Activated CD4-positive, CD25-positive, alpha-beta regulatory T cell (primary cell): ENCODE data around the gene NBR1.
A peak's percentile ranks its signal among the peaks of the same experiment; 100 is the strongest.
"Not testable (repeated sequence)": the region's sequence is repeated elsewhere in the genome, so short reads cannot be mapped to it uniquely, and the experiment has no call there.

ENCODE experiments used
- DNase-seq, 4 experiments: peaks; one replicate each; lab custom pipeline; 2025; lab: John Stamatoyannopoulos, UW

The NBR1 gene

DNA sequence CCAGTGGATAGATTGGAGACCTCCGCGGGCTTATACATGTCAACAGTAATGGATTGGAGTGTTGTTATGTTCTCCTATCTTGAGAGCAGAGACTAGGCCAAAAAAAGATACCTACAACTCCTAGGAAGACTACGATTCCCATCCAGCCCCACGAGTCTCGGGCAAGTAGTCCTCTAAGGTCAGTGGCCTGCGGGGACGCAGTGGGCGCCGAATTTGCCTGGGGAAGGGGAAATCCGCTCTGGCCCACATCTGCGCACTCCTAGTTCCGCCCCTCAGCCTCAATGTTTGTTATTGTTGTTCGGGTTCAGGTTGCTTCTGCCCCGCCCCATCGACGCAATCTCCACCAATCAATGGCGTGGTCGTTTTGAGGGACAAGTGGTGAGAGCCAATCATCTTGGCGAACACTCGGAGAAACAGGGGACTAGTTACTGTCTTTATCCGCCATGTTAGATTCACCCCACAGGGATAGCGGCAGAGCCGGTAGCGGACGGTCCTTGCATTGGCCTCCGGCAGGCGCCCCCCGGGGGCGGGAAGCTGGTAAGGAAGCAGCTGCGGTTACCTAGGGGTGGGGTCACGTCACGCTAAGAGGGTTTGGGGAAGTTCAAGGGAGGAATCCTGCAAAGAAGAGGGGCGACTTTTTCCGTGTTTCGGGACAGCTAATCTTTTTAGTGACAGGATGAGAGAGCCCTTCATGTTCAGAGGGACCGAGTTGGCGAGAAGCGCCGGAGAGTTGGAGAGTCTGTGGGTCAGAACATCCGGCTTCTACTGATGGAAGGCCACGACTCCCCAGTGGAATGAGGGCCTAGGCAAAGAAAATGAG, at the start of gene NBR1:
Gene NBR1, plus strand, starts transcription at position 449 of the 820 bp plus-strand sequence. CDS start 4,586 bp downstream, outside the sequence.
- peak; percentile 77 to 88 (median 86) for DNase-seq

GRCh38 chr17:43125133-43125966, 45.7 kb upstream of the NBR1 start, which contains the start of gene BRCA1:
BRCA1 (minus strand) TSS chr17:43125364; CDS start chr17:43124096, 1,268 bp downstream.
- peak; percentile 80 to 84 (median 82) for DNase-seq

GRCh38 chr17:43125967-43126910, 44.8 kb upstream of the NBR1 start:
- DNase-seq, result no peak

GRCh38 chr17:43126911-43127290, 44.1 kb upstream of the NBR1 start:
- DNase-seq, result no peak

- DNase-seq, result not testable (repeated sequence)
Observed at GRCh38 chr17:43127333-43127876, 43.6 kb upstream of the NBR1 start.

GRCh38 chr17:43129671-43130010, 41.4 kb upstream of the NBR1 start:
- no peak for DNase-seq

- DNase-seq, result no peak
Observed at GRCh38 chr17:43132117-43132516, 38.9 kb upstream of the NBR1 start.

- not testable (repeated sequence) for DNase-seq
Observed at GRCh38 chr17:43133439-43133838, 37.6 kb upstream of the NBR1 start.

DNA sequence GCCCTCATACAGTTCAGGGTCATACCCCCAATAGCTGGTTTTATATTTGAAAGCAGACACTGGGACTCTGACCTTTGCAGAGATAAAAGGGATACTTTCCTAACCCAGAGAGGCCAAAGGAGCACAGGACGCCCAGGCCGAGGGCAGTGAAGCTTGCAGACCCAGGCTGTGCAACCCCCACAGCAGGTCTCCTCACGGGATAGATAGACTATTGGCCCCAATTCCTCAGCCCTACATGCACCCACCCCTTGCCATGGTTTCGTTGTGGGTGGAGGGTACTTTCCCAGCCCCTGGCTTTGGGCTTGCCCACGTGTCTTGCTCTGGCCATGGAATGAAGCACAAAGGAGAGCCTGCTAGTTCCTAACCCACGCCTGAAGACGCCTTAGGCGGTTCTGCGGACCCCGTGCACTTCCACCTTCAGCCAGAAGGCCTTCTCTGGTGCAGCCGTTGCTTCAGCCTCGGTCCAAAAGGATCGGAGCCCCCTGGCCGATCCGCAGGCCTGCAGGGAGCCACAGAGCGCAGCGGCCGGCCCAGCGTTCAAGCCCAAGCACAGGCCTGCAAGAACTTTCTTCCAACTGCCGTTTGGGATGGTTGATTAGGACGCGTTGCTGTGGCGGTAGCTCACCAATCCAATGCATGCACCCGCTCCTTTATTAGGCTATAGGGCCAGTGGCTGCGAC, 36.1 kb upstream of the NBR1 start:
- DNase-seq, result no peak

GRCh38 chr17:43135454-43135819, 35.6 kb upstream of the NBR1 start:
- no peak for DNase-seq

GRCh38 chr17:43136574-43136973, 34.4 kb upstream of the NBR1 start:
- DNase-seq, result not testable (repeated sequence)

DNA sequence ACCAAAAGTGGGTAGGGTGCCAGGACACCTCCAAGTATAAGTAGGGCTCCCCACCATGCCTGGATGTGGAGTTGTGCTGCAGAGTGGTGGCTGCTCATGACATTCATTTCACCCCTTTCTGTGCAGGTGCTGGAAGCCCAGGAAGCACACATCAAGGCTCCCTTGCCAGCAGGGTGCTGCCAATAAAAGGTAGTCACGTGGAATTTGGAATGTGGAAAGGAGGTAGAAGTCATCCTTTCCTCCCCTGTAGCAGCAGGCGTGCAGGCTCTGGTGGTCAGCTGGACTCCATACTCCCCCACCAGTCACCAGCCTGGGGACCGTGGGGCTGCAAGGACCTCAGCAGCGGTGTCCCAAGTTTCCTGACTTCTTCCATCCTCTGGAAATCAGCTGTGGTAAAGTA, 32.5 kb upstream of the NBR1 start:
- not testable (repeated sequence) for DNase-seq

GRCh38 chr17:43140396-43141332, 30.4 kb upstream of the NBR1 start:
- no peak for DNase-seq

DNA sequence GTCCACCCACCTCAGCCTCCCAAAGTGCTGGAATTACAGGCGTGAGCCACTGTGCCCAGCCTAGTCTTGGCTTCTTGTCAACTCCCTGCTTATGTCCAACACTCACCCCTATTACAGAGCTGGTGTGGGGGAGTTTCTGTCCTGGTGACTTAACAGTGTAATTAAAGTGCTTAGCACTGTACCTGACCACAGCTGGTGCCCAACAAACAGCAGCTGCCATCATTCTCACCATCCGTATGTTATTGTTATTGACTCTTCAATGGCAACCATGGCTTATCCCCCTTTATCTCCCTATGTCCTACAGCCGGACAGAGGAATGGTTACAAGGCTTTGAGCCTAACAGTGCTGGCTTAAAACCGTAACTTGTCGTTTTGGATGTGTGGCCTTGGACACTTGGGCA, 28.9 kb upstream of the NBR1 start:
- DNase-seq, result no peak

GRCh38 chr17:43143201-43143600, 27.8 kb upstream of the NBR1 start:
- no peak for DNase-seq

- DNase-seq, result no peak
Observed at GRCh38 chr17:43146649-43147048, 24.4 kb upstream of the NBR1 start.

DNA sequence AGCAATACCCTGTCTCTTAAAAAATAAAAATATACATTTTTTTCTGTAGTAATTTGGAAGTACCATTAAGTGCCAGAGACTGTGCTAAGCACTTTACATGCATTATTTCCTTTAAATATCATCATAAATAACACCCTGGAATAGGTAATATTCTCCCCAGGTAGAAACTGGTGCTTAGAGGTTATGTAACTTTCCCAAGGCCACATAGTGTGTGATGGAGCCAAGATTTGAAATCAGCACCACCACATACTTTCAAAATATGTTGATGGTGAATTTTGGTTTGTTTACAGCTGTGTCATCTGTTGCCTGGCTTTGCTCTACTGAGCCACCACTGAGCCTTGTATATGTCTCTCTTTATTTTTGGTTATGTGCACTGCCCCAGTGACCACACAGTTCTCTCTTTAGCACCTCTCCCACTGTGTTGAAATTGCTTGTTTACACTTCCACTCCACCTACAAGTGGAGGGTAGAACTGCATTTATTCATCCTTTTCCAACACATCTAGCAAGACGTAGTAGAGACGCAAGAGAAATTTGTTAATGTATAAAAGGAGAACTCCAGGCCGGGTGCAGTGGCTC, 19.0 kb upstream of the NBR1 start:
- DNase-seq, result no peak

DNA sequence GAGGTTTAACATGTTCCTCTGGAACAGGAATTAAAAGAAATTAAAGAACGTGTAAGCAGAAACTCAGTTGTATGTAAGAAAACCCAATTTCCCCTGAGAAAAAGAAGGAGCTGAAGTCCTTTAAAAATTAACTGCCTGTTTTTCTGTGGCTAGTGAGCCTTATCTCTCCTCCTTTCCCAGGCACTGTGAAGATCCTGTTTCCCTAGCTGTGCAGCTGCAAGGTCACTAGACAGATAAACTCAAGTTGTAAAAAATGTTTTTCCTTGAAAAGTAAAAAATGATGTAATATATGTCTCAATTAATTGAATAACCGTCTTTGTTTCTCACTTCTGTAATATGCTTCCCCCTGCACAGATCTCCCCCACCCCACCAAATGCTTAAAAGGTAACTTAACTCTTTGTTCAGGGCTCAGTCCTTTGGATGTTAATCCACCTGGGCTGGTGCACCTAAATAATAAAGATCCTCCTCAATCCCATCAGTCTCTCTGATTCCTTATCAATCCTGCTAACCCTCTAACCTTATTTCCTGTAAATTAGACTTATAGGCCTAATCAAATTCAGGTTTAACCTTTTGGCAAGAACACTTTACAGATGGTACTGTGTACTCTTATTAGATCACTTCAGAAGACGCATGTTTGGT, 17.7 kb upstream of the NBR1 start:
- not testable (repeated sequence) for DNase-seq

DNA sequence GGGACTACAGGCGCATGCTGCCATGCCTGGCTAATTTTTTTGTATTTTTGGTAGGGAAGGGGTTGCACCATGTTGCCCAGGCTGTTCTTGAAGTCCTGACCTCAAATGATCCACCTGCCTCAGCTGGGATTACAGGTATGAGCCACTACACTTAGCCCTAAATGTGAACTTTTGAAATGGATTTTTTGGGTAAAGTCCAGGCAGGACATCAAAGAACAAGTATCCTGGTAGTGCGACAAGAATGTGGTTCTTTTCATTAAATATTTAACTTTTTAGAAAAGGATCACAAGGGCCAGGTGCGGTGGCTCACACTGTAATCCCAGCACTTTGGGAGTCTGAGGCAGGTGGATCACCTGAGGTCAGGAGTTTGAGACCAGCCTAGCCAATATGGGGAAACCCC, 15.3 kb upstream of the NBR1 start:
- DNase-seq, result no peak
